KOPT-K1 (cell line): ENCODE results near the gene YJU2.

ENCODE experiments used
- H3K27ac ChIP-seq: fragments of 200-600 bp; sonication (generic); 2 replicates; pipeline ENCODE4 v1.5.1; 2016; ENCODE audit warnings: antibody characterized with exemption, mild to moderate bottlenecking, low read depth, low read length; ENCODE audit not compliant: poor library complexity, severe bottlenecking
- H3K36me3 ChIP-seq: fragments of 200-600 bp; sonication (generic); 2 replicates; pipeline ENCODE4 v1.5.1; 2017; ENCODE audit warnings: antibody characterized with exemption, mild to moderate bottlenecking, low read length, moderate library complexity; ENCODE audit not compliant: insufficient read depth
- H3K9me3 ChIP-seq: fragments of 200-600 bp; sonication (generic); 2 replicates; pipeline ENCODE4 v1.5.1; 2017; ENCODE audit warnings: antibody characterized with exemption, low read length, mild to moderate bottlenecking; ENCODE audit not compliant: insufficient read depth, poor library complexity, severe bottlenecking

Gene YJU2

GRCh38 chr19:4246767-4247593, at the start of gene YJU2:
Gene YJU2, plus strand, starts transcription at chr19:4247080. Its CDS starts 67 bp downstream, at chr19:4247147.
- peak within 1 kb of the TSS; percentile 90 for H3K27ac ChIP-seq

GRCh38 chr19:4197228-4197624, 49.7 kb upstream of the YJU2 start:
- H3K27ac ChIP-seq: no peak overlapping the region
- H3K9me3 ChIP-seq: peaks cover 8% of the 10 kb centered on the region
- no peaks in the 10 kb centered on the region for H3K36me3 ChIP-seq

More at GRCh38 chr19:4246767-4247593, at the start of gene YJU2:
- H3K9me3 ChIP-seq: peaks cover 3% of the 10 kb centered on the region
- peaks cover 34% of the 10 kb centered on the region for H3K36me3 ChIP-seq

GRCh38 chr19:4197625-4198466, 49.0 kb upstream of the YJU2 start:
- H3K36me3 ChIP-seq: no peaks in the 10 kb centered on the region
- H3K27ac ChIP-seq: no peak overlapping the region
- H3K9me3 ChIP-seq: peaks cover 8% of the 10 kb centered on the region

- Histone ChIP-seq H3K9me3 (peaks cover 8% of the 10 kb centered on the region), H3K27ac (no peak overlapping the region), H3K36me3 (no peaks in the 10 kb centered on the region)
These were observed 48.3 kb upstream of the YJU2 start for GRCh38 chr19:4198467-4199126.

- peaks cover 8% of the 10 kb centered on the region for H3K9me3 ChIP-seq
- no peaks in the 10 kb centered on the region for H3K36me3 ChIP-seq
- no peak overlapping the region for H3K27ac ChIP-seq
These were observed 47.1 kb upstream of the YJU2 start for GRCh38 chr19:4199699-4200293.

- H3K27ac ChIP-seq: no peak overlapping the region
- peaks cover 8% of the 10 kb centered on the region for H3K9me3 ChIP-seq
- H3K36me3 ChIP-seq: no peaks in the 10 kb centered on the region
These were observed 45.8 kb upstream of the YJU2 start for GRCh38 chr19:4200940-4201542.

GRCh38 chr19:4201798-4202197, 45.1 kb upstream of the YJU2 start:
- H3K9me3 ChIP-seq: peaks cover 8% of the 10 kb centered on the region
- no peak overlapping the region for H3K27ac ChIP-seq
- H3K36me3 ChIP-seq: no peaks in the 10 kb centered on the region

GRCh38 chr19:4206818-4207484, 39.9 kb upstream of the YJU2 start:
- Histone ChIP-seq H3K36me3 (no peaks in the 10 kb centered on the region), H3K9me3 (no peaks in the 10 kb centered on the region), H3K27ac (no peak overlapping the region)

- H3K36me3 ChIP-seq: no peaks in the 10 kb centered on the region
- no peaks in the 10 kb centered on the region for H3K9me3 ChIP-seq
- no peak overlapping the region for H3K27ac ChIP-seq
These were observed 38.3 kb upstream of the YJU2 start for GRCh38 chr19:4208385-4209094.

GRCh38 chr19:4210166-4210731, 36.6 kb upstream of the YJU2 start:
- Histone ChIP-seq H3K27ac (no peak overlapping the region), H3K36me3 (no peaks in the 10 kb centered on the region), H3K9me3 (no peaks in the 10 kb centered on the region)

GRCh38 chr19:4213116-4213515, 33.8 kb upstream of the YJU2 start:
- no peaks in the 10 kb centered on the region for H3K9me3 ChIP-seq

GRCh38 chr19:4215807-4216206, 31.1 kb upstream of the YJU2 start:
- Histone ChIP-seq H3K9me3 (no peaks in the 10 kb centered on the region), H3K36me3 (no peaks in the 10 kb centered on the region), H3K27ac (no peak overlapping the region)

More at GRCh38 chr19:4213116-4213515, 33.8 kb upstream of the YJU2 start:
- no peak overlapping the region for H3K27ac ChIP-seq
- H3K36me3 ChIP-seq: no peaks in the 10 kb centered on the region

GRCh38 chr19:4216846-4217245, 30.0 kb upstream of the YJU2 start:
- Histone ChIP-seq H3K9me3 (no peaks in the 10 kb centered on the region), H3K36me3 (no peaks in the 10 kb centered on the region), H3K27ac (no peak overlapping the region)
